Measurements from ENCODE around the gene IFT27. TPM values are rescaled to one million over a fixed set of nuclear protein-coding genes. Genes with fewer than 3 reads are reported as not detected.
A peak's percentile ranks its signal among the peaks of the same experiment; 100 is the strongest.
"Not testable (repeated sequence)": the region's sequence is repeated elsewhere in the genome, so short reads cannot be mapped to it uniquely, and the experiment has no call there.

Gene IFT27
- total and polyA plus RNA-seq, 7 donors = 15.0 to 27.9 (median 24.3) TPM

DNA sequence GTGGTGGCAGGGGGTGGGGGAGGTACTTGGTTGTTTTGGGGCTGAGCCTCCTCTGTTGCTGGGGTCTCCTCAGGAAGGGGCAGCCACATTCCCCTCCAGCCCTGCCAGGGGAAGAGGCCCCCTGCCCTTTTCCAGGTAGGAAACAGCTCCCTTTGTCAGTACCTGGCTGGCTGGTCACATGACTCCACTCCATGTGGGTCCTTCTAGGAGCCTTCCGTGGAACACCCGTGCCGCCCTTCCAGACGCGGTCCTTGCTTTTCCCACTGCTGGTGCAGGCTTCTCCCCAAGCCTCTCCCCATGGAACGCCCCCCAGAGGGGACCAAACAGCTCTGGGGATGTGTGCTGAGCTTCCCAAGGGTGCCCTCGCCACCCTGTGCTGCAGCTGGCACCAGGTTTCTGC, 19.9 kb downstream of the IFT27 start:
- Histone ChIP-seq H3K27me3 (peaks cover 3 to 32% (median 16%) of the 10 kb centered on the region in 3 donors), H3K4me1 (peaks cover 0 to 16% (median 12%) of the 10 kb centered on the region in 4 donors), H3K4me3 (no peak overlapping the region), H3K36me3 (no peaks in the 10 kb centered on the region), H3K27ac (no peak overlapping the region), H3K9me3 (no peaks in the 10 kb centered on the region)
- no peak for TF ChIP-seq POLR2A (IDR thresholded peaks at IDR 0.05)
- TF ChIP-seq, protein P1, sequence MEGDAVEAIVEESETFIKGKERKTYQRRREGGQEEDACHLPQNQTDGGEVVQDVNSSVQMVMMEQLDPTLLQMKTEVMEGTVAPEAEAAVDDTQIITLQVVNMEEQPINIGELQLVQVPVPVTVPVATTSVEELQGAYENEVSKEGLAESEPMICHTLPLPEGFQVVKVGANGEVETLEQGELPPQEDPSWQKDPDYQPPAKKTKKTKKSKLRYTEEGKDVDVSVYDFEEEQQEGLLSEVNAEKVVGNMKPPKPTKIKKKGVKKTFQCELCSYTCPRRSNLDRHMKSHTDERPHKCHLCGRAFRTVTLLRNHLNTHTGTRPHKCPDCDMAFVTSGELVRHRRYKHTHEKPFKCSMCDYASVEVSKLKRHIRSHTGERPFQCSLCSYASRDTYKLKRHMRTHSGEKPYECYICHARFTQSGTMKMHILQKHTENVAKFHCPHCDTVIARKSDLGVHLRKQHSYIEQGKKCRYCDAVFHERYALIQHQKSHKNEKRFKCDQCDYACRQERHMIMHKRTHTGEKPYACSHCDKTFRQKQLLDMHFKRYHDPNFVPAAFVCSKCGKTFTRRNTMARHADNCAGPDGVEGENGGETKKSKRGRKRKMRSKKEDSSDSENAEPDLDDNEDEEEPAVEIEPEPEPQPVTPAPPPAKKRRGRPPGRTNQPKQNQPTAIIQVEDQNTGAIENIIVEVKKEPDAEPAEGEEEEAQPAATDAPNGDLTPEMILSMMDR (IDR thresholded peaks at IDR 0.05) = no peak
- TF ChIP-seq POLR2AphosphoS5 (IDR thresholded peaks at IDR 0.05) = no peak
- TF ChIP-seq EP300 (IDR thresholded peaks at IDR 0.05) = no peak
- WGBS, 2 donors = 57 to 69% methylated on average over 7 of the region's 7 CpGs
- DNase-seq = peak; percentile 50
- intact Hi-C loops (cut with DNase I) = loop anchor here (5.0 kb wide), 1 partner anchor 221 kb away; no protein-coding TSS in a partner anchor

DNA sequence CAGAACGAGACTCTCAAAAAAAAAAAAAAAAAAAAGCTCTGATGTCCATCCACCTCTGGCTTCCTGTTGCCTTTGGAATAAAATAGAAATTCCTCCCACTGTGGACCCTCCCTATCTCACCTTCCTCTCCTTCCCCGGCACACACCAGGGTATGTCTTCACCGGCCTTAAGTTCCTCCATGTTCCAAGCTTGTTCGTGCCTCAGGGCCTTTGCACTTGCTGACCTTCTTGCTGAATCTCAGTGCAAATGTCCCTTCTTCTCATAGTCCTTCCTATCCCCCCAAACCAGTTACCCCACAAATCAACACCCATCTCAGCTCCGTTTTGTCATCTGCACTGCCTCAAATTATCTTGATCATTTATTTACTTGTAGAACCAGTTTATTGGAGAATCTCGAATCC, 20.6 kb downstream of the IFT27 start:
- 67 to 83% methylated on average over 6 of the region's 6 CpGs for WGBS, 2 donors
- Histone ChIP-seq H3K4me3 (no peak overlapping the region), H3K9me3 (no peaks in the 10 kb centered on the region), H3K4me1 (peaks cover 0 to 9% (median 5%) of the 10 kb centered on the region in 4 donors), H3K27ac (no peak overlapping the region), H3K36me3 (no peaks in the 10 kb centered on the region), H3K27me3 (peaks cover 3 to 32% (median 16%) of the 10 kb centered on the region in 3 donors)
- intact Hi-C loops (cut with DNase I) = loop anchor here (5.0 kb wide), 1 partner anchor 222 kb away; no protein-coding TSS in a partner anchor
- TF ChIP-seq EP300 (IDR thresholded peaks at IDR 0.05) (no peak), POLR2A (IDR thresholded peaks at IDR 0.05) (no peak), POLR2AphosphoS5 (IDR thresholded peaks at IDR 0.05) (no peak)
- TF ChIP-seq, protein P1 (IDR thresholded peaks at IDR 0.05) = no peak
- peak; percentile 14 for DNase-seq

DNA sequence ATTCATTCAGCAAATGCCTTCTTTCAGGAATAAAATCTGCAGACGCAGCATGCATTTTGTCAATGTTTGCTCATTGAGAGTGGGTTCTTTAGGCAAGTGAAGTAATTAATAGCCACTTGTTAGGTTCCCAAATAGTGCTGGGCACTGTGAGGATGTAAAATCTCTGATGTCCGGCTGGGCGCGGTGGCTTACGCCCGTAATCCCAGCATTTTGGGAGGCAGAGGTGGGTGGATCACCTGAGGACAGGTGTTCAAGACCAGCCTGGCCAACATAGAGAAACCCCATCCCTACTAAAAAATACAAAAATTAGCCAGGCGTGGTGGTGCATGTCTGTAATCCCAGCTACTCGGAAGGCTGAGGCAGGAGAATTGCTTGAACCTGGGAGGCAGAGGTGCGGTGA, 21.0 kb downstream of the IFT27 start:
- DNase-seq = peak; percentile 8
- H3K4me1 ChIP-seq, H3K9me3 ChIP-seq, H3K36me3 ChIP-seq, H3K4me3 ChIP-seq, H3K27ac ChIP-seq: not testable (repeated sequence)
- H3K27me3 ChIP-seq = peaks cover 3 to 32% (median 16%) of the 10 kb centered on the region in 3 donors
- intact Hi-C loops (cut with DNase I) = loop anchor here (5.0 kb wide), 1 partner anchor 222 kb away; no protein-coding TSS in a partner anchor
- 90 to 91% methylated on average over 9 of the region's 9 CpGs for WGBS, 2 donors

DNA sequence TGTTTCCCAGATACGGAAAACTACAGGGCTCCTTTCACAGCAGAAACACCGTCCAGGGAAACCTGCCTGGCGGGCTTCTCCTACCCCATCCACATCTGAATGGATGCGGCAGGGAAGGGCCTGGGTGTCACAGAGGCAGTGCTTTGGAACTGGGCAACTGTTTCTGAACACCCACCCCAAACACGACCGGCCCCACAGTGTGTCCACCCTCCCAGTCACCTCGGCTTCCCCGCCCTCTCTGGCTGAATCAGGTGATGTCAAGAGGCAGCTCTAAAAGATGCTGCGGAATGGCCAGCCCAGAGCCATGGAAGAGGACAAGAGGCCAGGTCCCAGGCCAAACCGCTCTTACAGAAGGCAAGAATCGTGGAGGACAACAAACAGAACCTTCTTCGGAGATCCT, 22.0 kb downstream of the IFT27 start:
- Histone ChIP-seq H3K4me3 (no peak overlapping the region), H3K27ac (no peak overlapping the region), H3K27me3 (peaks cover 3 to 32% (median 16%) of the 10 kb centered on the region in 3 donors), H3K36me3 (no peaks in the 10 kb centered on the region), H3K4me1 (peaks cover 0 to 8% (median 2%) of the 10 kb centered on the region in 4 donors), H3K9me3 (no peaks in the 10 kb centered on the region)
- intact Hi-C loops (cut with DNase I) = no loop called here
- TF ChIP-seq, protein P1 (IDR thresholded peaks at IDR 0.05) = no peak
- no peak for TF ChIP-seq EP300 (IDR thresholded peaks at IDR 0.05)
- no peak for TF ChIP-seq POLR2A (IDR thresholded peaks at IDR 0.05)
- TF ChIP-seq POLR2AphosphoS5 (IDR thresholded peaks at IDR 0.05) = no peak
- 80 to 85% methylated on average over 12 of the region's 12 CpGs for WGBS, 2 donors
- peak; percentile 40 for DNase-seq

DNA sequence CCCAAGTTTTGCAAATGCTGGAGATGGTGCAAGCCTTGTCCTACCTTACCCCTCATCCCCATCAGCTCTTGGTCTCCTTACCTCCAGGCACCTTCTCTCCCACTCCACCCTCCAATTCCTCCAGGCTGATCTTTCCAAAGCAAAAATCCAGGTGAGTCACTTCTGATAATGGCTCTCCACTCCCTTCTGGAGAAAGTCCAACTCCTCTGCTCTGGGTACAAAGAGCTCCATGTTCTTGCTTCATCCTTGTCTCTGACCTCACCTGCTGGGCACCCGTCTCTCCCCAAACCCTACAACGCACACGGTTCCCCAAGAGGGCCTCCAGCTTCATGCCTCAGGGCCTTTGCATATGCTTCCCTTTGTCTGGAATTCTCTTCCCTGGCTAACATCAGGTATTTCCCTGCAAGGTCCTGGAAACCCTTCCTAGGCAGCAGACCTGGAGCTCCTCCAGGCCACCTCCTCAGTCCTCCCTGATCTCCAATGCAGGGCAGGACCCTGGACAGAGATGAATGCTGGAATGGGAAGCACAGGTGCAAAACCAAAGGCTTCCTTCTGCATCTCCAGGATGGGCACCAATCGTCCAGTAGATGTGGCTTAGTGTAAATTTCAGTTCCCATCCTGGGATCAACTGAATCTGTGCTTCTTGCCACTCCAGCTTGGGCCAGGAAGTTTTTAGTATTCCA, 22.7 kb downstream of the IFT27 start:
- intact Hi-C loops (cut with DNase I) = no loop called here
- no peak for TF ChIP-seq POLR2AphosphoS5 (IDR thresholded peaks at IDR 0.05)
- TF ChIP-seq EP300 (IDR thresholded peaks at IDR 0.05) = no peak
- TF ChIP-seq, protein P1 (IDR thresholded peaks at IDR 0.05) = no peak
- TF ChIP-seq POLR2A (IDR thresholded peaks at IDR 0.05) = no peak
- peaks cover 3 to 32% (median 16%) of the 10 kb centered on the region in 3 donors for H3K27me3 ChIP-seq
- H3K4me1 ChIP-seq = peaks cover 0 to 8% (median 2%) of the 10 kb centered on the region in 4 donors
- no peaks in the 10 kb centered on the region for H3K36me3 ChIP-seq
- H3K9me3 ChIP-seq = no peaks in the 10 kb centered on the region
- peak; percentile 22 for DNase-seq
- no peak overlapping the region for H3K4me3 ChIP-seq
- H3K27ac ChIP-seq = no peak overlapping the region
- 15 to 59% methylated on average over 4 of the region's 4 CpGs for WGBS, 2 donors

Measured in sigmoid colon (tissue), 7 donors.